ENCODE data around the gene TRIM7.

Gene TRIM7

DNA sequence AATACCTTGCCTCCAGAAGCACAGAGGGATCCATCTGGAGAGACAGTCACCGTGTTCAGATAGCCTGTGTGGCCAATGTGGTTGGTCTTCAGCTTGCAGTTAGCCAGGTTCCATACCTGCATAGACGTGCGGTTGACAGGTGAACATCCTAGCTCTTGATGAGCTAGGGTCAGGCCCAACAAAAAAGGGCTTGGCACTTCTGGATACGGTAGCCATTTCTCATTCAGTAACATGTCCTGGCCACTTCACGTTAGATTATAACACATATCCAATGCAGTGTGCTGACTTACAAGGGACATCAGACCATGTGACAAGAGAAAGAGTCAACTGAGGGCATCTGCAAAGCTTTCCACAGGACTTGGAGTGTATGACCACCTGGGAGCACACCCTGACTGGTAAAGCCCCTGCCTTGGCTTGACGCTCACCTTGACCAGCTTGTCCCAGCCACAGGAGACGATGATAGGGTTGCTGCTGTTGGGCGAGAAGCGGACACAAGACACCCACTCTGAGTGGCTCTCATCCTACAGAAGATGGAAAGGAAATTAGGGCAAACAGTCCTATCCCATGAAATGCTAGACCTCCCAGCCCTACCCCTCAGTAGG lies 34.2 kb upstream of the TRIM7 start:
- Histone ChIP-seq H3K27ac (ENCODE audit: insufficient read depth, low read length, poor library complexity, severe bottlenecking) (no peak overlapping the region), H3K4me3 (ENCODE audit: insufficient read depth, low read depth, low read length, poor library complexity, severe bottlenecking) (no peak overlapping the region), H3K27me3 (replicated peaks; ENCODE audit: control insufficient read depth, insufficient read depth, low read length, poor library complexity, severe bottlenecking) (no peaks in the 10 kb centered on the region), H3K36me3 (ENCODE audit: control insufficient read depth, insufficient read depth, low read length) (peaks cover 78% of the 10 kb centered on the region), H3K9me3 (ENCODE audit: control insufficient read depth, low read length) (no peaks in the 10 kb centered on the region), H3K4me1 (ENCODE audit: control insufficient read depth, insufficient read depth, low read length, poor library complexity, severe bottlenecking) (peaks cover 23% of the 10 kb centered on the region)
- DNase-seq = no peak

DNA sequence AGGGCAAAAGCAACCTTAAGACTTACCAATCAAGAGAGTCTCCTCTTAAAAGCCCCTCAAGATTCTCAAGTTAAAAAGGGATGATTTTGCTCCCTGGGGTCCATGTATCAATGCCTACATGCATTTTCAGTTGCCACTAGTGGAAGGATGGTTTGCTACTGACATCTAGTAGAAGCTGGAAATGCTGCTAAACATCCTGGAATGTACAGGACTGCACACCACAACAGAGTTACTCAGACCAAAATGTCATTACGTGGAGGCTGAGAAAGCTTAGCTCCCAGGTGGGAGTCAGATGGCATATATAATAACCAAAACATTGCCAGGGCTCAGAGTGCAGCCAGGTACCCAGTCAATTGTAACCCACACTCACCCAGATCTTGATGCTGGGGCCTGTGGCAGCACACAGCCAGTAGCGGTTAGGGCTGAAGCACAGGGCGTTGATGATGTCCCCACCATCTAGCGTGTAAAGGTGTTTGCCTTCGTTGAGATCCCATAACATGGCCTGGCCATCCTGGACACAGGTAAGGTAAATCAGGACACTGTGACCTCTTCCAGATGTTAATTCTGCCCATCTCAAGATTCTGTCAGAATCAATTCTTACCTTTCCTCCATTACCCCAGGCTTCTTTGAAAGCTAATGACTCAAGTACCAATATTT lies 32.9 kb upstream of the TRIM7 start:
- Histone ChIP-seq H3K4me1 (ENCODE audit: control insufficient read depth, insufficient read depth, low read length, poor library complexity, severe bottlenecking) (peaks cover 21% of the 10 kb centered on the region), H3K27me3 (replicated peaks; ENCODE audit: control insufficient read depth, insufficient read depth, low read length, poor library complexity, severe bottlenecking) (no peaks in the 10 kb centered on the region), H3K4me3 (ENCODE audit: insufficient read depth, low read depth, low read length, poor library complexity, severe bottlenecking) (no peak overlapping the region), H3K27ac (ENCODE audit: insufficient read depth, low read length, poor library complexity, severe bottlenecking) (no peak overlapping the region), H3K36me3 (ENCODE audit: control insufficient read depth, insufficient read depth, low read length) (peaks cover 82% of the 10 kb centered on the region), H3K9me3 (ENCODE audit: control insufficient read depth, low read length) (no peaks in the 10 kb centered on the region)
- no peak for DNase-seq

DNA sequence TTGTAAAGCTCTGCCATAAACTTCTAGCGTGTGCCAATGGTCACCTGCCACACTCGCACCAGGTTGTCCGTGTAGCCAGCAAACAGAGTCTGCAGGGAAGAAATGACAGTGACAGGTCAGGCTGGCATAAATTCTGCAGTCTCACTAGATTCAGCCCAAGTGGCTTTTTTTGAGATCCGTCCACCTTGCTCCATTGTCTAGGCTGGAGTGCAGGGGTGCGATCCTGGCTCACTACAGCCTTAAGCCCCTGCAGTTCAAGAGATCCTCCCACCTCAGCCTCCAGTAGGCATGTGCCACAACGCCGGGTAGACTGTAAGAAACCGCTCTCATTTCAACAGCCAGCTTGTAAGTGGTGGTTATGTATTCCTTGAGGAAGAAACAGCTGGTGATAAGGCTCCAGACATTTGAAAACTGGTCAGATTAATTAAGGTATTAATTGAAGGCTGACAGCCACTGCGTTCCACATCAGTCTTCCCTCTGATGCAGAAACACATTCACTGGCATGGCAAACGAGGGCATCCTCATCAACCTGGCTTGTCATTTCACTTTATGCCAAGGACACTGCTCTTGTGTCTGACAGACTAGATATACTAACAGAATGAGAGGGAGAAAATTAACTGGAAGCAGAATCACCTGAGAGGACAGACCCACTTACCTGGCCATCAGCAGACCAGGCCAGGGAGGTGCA lies 32.1 kb upstream of the TRIM7 start:
- Histone ChIP-seq H3K4me1 (ENCODE audit: control insufficient read depth, insufficient read depth, low read length, poor library complexity, severe bottlenecking) (peaks cover 13% of the 10 kb centered on the region), H3K4me3 (ENCODE audit: insufficient read depth, low read depth, low read length, poor library complexity, severe bottlenecking) (no peak overlapping the region), H3K36me3 (ENCODE audit: control insufficient read depth, insufficient read depth, low read length) (peaks cover 83% of the 10 kb centered on the region), H3K9me3 (ENCODE audit: control insufficient read depth, low read length) (no peaks in the 10 kb centered on the region), H3K27ac (ENCODE audit: insufficient read depth, low read length, poor library complexity, severe bottlenecking) (no peak overlapping the region), H3K27me3 (replicated peaks; ENCODE audit: control insufficient read depth, insufficient read depth, low read length, poor library complexity, severe bottlenecking) (no peaks in the 10 kb centered on the region)
- DNase-seq = no peak

DNA sequence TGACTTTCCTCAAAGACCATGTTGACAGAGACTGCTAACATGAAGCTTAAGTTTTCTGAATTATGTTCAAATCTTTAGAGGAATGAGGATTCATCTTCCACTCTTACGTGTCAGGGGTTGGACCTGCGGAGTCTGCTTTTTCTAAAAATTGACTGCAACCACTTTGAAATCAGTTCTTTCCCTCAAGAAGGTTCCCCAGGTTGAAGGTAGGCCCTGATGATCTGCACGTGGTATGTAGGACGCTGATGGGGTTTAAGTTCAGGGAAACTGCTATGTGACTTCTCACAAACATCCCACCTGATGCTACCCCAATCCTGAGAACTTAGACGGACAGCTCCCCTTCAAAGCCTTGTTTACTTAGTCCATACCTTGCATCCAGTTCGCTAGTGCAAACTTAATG lies 31.5 kb upstream of the TRIM7 start:
- Histone ChIP-seq H3K36me3 (ENCODE audit: control insufficient read depth, insufficient read depth, low read length) (peaks cover 83% of the 10 kb centered on the region), H3K27ac (ENCODE audit: insufficient read depth, low read length, poor library complexity, severe bottlenecking) (no peak overlapping the region), H3K4me1 (ENCODE audit: control insufficient read depth, insufficient read depth, low read length, poor library complexity, severe bottlenecking) (peaks cover 7% of the 10 kb centered on the region)

DNA sequence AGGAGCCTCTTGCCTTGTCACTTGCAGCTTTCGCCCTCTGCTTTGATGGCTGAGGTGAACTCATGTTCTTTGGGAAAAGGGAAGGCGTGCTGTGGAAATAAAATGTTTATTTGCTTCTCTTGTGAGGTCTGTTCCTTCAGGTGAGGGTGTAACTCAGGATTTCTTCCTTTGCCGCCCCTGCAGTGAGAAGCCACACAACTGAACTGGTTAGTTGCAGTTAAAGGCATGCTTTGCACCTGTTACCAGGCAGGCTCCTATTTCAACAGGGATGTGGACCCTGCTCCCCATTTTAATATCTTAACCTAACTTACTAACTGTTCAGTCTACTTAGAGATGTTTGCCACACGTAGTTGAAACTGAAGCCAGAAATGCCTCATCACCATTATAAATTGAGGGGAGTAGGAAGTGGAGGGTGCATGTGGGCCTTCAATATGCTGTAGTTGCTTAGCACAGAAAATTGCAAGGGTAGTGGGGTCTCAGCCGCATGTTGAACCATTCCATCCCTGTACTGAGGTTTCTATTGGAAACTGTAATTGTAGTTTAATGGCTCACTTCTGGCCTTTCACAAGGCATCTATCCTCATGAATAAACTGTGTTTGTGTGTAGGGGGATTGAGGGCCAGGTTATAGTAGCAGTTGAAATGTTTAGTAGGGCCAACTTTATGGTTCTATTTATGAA lies 30.8 kb upstream of the TRIM7 start:
- Histone ChIP-seq H3K27me3 (replicated peaks; ENCODE audit: control insufficient read depth, insufficient read depth, low read length, poor library complexity, severe bottlenecking) (no peaks in the 10 kb centered on the region), H3K36me3 (ENCODE audit: control insufficient read depth, insufficient read depth, low read length) (peaks cover 83% of the 10 kb centered on the region), H3K4me3 (ENCODE audit: insufficient read depth, low read depth, low read length, poor library complexity, severe bottlenecking) (no peak overlapping the region), H3K4me1 (ENCODE audit: control insufficient read depth, insufficient read depth, low read length, poor library complexity, severe bottlenecking) (peaks cover under 1% of the 10 kb centered on the region), H3K27ac (ENCODE audit: insufficient read depth, low read length, poor library complexity, severe bottlenecking) (no peak overlapping the region), H3K9me3 (ENCODE audit: control insufficient read depth, low read length) (no peaks in the 10 kb centered on the region)
- DNase-seq = no peak

More for the DNA sequence above, 31.5 kb upstream of the TRIM7 start:
- Histone ChIP-seq H3K27me3 (replicated peaks; ENCODE audit: control insufficient read depth, insufficient read depth, low read length, poor library complexity, severe bottlenecking) (no peaks in the 10 kb centered on the region), H3K9me3 (ENCODE audit: control insufficient read depth, low read length) (no peaks in the 10 kb centered on the region), H3K4me3 (ENCODE audit: insufficient read depth, low read depth, low read length, poor library complexity, severe bottlenecking) (no peak overlapping the region)
- DNase-seq = no peak

DNA sequence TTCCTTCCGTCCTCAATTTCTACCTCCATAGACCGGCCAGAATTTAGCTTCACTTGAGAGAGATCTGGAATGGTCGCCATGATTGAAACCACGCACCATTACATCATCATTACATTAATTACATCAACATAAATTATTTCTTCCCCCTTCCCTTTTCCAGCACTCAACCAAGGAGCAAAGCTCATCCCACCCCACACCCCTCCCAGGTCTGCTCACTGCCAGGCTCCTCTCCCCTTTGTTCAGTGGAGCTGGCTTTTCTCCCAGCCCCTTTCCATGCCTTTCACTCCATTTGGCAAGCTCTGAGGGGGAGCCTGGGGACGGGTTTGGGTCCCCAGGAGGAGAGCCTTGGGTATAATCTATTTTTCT lies 30.3 kb upstream of the TRIM7 start:
- peaks cover 82% of the 10 kb centered on the region for H3K36me3 ChIP-seq (ENCODE audit: control insufficient read depth, insufficient read depth, low read length)
- H3K27me3 ChIP-seq (replicated peaks; ENCODE audit: control insufficient read depth, insufficient read depth, low read length, poor library complexity, severe bottlenecking) = no peaks in the 10 kb centered on the region
- no peak overlapping the region for H3K4me3 ChIP-seq (ENCODE audit: insufficient read depth, low read depth, low read length, poor library complexity, severe bottlenecking)
- no peak for DNase-seq
- H3K4me1 ChIP-seq (ENCODE audit: control insufficient read depth, insufficient read depth, low read length, poor library complexity, severe bottlenecking) = no peaks in the 10 kb centered on the region
- H3K27ac ChIP-seq (ENCODE audit: insufficient read depth, low read length, poor library complexity, severe bottlenecking) = no peak overlapping the region
- H3K9me3 ChIP-seq (ENCODE audit: control insufficient read depth, low read length) = no peaks in the 10 kb centered on the region

DNA sequence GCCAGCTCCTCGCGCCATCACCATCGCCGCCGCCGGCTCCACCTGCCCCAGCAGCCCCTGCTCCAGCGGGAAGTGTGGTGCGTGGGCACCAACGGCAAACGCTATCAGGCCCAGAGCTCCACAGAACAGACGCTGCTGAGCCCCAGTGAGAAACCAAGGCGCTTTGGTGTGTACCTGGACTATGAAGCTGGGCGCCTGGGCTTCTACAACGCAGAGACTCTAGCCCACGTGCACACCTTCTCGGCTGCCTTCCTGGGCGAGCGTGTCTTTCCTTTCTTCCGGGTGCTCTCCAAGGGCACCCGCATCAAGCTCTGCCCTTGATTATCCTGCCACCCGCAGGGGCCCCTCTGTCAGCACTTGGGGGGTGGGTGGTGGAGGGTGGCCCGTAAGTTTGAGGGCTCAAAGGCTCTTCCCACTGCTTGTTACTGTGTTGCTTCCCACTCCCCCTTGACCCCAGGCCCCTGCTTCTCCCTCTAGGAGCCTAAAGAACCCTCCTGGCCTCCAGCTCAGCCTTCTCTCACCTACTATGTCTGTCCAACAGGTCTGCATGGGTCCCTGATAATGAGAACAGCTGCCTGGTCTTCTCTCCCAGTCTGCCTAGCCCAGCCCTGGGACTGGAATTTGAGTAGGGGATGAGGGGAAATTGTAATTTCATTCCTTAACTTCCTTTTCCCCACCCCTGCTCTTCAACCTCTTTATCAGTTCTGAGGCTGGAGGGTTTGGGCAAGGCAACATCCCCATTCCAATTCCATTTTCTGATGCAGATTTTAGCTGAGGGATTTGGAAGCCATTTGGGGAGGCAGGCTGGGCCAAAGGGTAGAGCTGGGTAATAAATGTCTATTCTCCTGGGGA lies 29.7 kb upstream of the TRIM7 start:
- H3K27me3 ChIP-seq (replicated peaks; ENCODE audit: control insufficient read depth, insufficient read depth, low read length, poor library complexity, severe bottlenecking) = no peaks in the 10 kb centered on the region
- no peak for DNase-seq
- no peak overlapping the region for H3K27ac ChIP-seq (ENCODE audit: insufficient read depth, low read length, poor library complexity, severe bottlenecking)
- peaks cover 78% of the 10 kb centered on the region for H3K36me3 ChIP-seq (ENCODE audit: control insufficient read depth, insufficient read depth, low read length)
- no peak overlapping the region for H3K4me3 ChIP-seq (ENCODE audit: insufficient read depth, low read depth, low read length, poor library complexity, severe bottlenecking)
- no peaks in the 10 kb centered on the region for H3K4me1 ChIP-seq (ENCODE audit: control insufficient read depth, insufficient read depth, low read length, poor library complexity, severe bottlenecking)
- no peaks in the 10 kb centered on the region for H3K9me3 ChIP-seq (ENCODE audit: control insufficient read depth, low read length)

DNA sequence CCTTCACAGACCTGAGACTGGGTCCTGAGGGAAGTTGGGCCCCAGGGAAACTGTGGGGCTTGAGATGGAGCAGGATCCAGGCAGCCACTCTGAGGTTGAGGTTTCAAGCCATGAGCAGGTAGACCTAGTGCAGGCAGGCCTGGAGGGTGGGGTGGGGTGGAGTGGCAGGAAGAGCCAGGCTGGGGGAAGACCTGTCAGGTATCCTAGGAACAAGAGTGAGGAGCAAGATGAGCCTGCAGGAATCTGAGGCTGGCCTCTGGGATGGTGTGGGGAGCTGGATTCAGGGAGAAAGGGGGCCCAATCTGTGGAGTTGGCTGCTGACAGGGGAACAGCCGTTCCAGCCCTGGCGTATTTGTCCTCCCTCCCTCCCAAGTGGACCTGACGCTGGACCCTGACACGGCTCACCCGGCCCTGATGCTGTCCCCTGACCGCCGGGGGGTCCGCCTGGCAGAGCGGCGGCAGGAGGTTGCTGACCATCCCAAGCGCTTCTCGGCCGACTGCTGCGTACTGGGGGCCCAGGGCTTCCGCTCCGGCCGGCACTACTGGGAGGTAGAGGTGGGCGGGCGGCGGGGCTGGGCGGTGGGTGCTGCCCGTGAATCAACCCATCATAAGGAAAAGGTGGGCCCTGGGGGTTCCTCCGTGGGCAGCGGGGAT lies 28.9 kb upstream of the TRIM7 start:
- Histone ChIP-seq H3K4me3 (ENCODE audit: insufficient read depth, low read depth, low read length, poor library complexity, severe bottlenecking) (no peak overlapping the region), H3K27ac (ENCODE audit: insufficient read depth, low read length, poor library complexity, severe bottlenecking) (no peak overlapping the region), H3K4me1 (ENCODE audit: control insufficient read depth, insufficient read depth, low read length, poor library complexity, severe bottlenecking) (no peaks in the 10 kb centered on the region), H3K27me3 (replicated peaks; ENCODE audit: control insufficient read depth, insufficient read depth, low read length, poor library complexity, severe bottlenecking) (no peaks in the 10 kb centered on the region), H3K36me3 (ENCODE audit: control insufficient read depth, insufficient read depth, low read length) (peaks cover 70% of the 10 kb centered on the region), H3K9me3 (ENCODE audit: control insufficient read depth, low read length) (no peaks in the 10 kb centered on the region)
- no peak for DNase-seq

DNA sequence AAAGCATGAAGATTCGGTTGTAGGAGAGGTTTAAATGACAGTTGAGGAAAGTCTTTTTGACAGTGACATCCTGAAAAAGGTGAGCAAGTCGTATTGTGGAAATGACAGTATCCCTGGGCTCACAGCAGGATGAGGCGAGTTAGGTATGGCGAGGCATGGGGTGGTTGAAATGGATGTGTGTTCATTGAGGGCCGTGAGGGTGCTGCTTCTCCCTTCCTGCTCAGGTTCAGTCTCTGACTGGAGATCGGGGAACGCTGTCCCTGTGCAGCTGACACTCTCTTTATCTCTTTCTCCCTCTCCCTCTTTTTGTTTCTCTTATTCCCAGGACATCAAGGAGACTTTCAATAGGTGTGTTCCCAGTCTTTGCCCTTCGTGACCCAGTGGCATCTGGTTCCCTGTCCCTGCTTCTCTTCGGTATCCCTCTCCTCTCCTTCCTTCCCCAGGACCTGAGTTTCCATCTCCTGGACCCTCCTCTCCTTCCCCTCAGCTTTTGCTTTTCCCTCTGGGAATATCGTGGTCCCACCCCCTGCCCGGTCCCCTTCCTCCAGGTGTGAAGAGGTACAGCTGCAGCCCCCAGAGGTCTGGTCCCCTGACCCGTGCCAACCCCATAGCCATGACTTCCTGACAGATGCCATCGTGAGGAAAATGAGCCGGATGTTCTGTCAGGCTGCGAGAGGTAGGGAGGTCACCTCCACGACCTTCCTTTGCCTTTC lies 28.2 kb upstream of the TRIM7 start:
- no peak for DNase-seq
- Histone ChIP-seq H3K27me3 (replicated peaks; ENCODE audit: control insufficient read depth, insufficient read depth, low read length, poor library complexity, severe bottlenecking) (no peaks in the 10 kb centered on the region), H3K36me3 (ENCODE audit: control insufficient read depth, insufficient read depth, low read length) (peaks cover 63% of the 10 kb centered on the region), H3K9me3 (ENCODE audit: control insufficient read depth, low read length) (no peaks in the 10 kb centered on the region), H3K27ac (ENCODE audit: insufficient read depth, low read length, poor library complexity, severe bottlenecking) (no peak overlapping the region), H3K4me3 (ENCODE audit: insufficient read depth, low read depth, low read length, poor library complexity, severe bottlenecking) (no peak overlapping the region), H3K4me1 (ENCODE audit: control insufficient read depth, insufficient read depth, low read length, poor library complexity, severe bottlenecking) (no peaks in the 10 kb centered on the region)
